Activated CD8-positive, alpha-beta memory T cell treated with anti-CD3 and anti-CD28 coated beads, Interleukin-2, amount 10 ng/mL, durations not matched to agents 7 days and 5 days (primary cell): ENCODE results near the gene ST8SIA4. TPM values are rescaled to one million over a fixed set of nuclear protein-coding genes. Genes with fewer than 3 reads are reported as not detected.

Experiments used
- ATAC-seq: fragments of 150-1000 bp; cut with Tn5 transposase; one replicate; pipeline ENCODE4 v1.10.0; 2021; ENCODE audit warnings: moderate library complexity
- CTCF ChIA-PET: fragments of 350-600 bp; sonication (Branson Sonifier 250); formaldehyde crosslinking; loops from one replicate; lab custom pipeline; 2021; ENCODE audit warnings: antibody characterized with exemption; lab: Charles Lee
- DNase-seq: peaks from one replicate; pipeline ENCODE4 v3.0.0-alpha.2; 2020
- H3K27ac Mint-ChIP-seq: one replicate; pipeline ENCODE4 v1.8.0; 2021; ENCODE audit warnings: mild to moderate bottlenecking, mixed read lengths
- H3K27me3 Mint-ChIP-seq: one replicate; pipeline ENCODE4 v1.8.0; 2021; ENCODE audit warnings: mixed read lengths
- H3K36me3 Mint-ChIP-seq: one replicate; pipeline ENCODE4 v1.8.0; 2021; ENCODE audit warnings: mild to moderate bottlenecking, mixed read lengths
- H3K4me1 Mint-ChIP-seq: one replicate; pipeline ENCODE4 v1.8.0; 2021; ENCODE audit warnings: mixed read lengths
- H3K4me3 Mint-ChIP-seq: one replicate; pipeline ENCODE4 v1.8.0; 2021; ENCODE audit warnings: mild to moderate bottlenecking, moderate library complexity, mixed read lengths
- H3K9me3 Mint-ChIP-seq: one replicate; pipeline ENCODE4 v1.8.0; 2022; ENCODE audit warnings: low read depth, mixed read lengths
- total RNA-seq, 2 experiments: library from RNA; stranded (reverse); gene quantifications; one replicate each; pipeline ENCODE4 v1.2.3, GENCODE V29; 2021

ST8SIA4 gene
- total RNA-seq, 2 experiments from 2014 or later, result 53.3 to 59.3 TPM

GRCh38 chr5:100802208-100802607 lies 100.9 kb downstream of the ST8SIA4 start:
- ATAC-seq, result no peak
- no peaks in the 10 kb centered on the region for H3K27me3 Mint-ChIP-seq

GRCh38 chr5:100800562-100800961 lies 102.5 kb downstream of the ST8SIA4 start:
- Mint-ChIP-seq H3K4me3 (no peak overlapping the region), H3K27ac (no peak overlapping the region), H3K36me3 (peaks cover 23% of the 10 kb centered on the region), H3K9me3 (peaks cover 10% of the 10 kb centered on the region), H3K4me1 (no peaks in the 10 kb centered on the region), H3K27me3 (no peaks in the 10 kb centered on the region)
- no peak for ATAC-seq
- CTCF ChIA-PET, result no interaction called here
- DNase-seq, result no peak

More at GRCh38 chr5:100802208-100802607, 100.9 kb downstream of the ST8SIA4 start:
- no peak overlapping the region for H3K4me3 Mint-ChIP-seq
- CTCF ChIA-PET, result interaction anchor here (1.6 kb wide), 1 partner anchor 24 kb away, joined by 4 read pairs; no protein-coding TSS in a partner anchor
- no peaks in the 10 kb centered on the region for H3K4me1 Mint-ChIP-seq
- H3K27ac Mint-ChIP-seq, result no peak overlapping the region
- H3K36me3 Mint-ChIP-seq, result peaks cover 34% of the 10 kb centered on the region
- H3K9me3 Mint-ChIP-seq, result peaks cover 10% of the 10 kb centered on the region
- no peak for DNase-seq

DNA sequence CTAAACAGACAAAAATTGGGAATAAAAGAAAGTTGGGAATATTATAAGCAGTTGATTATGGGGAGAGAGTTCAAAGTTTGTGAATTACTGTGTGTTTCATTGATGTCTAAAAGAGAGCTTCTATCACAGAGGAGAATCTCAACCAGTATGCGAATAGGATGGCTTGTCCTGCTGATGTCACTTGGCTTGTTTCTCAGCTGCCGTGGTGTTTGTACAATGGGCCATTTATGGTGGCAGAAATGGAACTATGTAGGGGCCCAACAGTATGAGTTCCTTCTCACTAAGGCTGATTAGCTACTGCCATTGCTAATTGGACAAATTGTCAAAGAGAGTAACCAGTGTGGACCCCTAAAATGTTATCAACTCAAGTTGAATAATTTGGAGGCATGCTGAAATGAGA lies 103.9 kb downstream of the ST8SIA4 start:
- DNase-seq (no peak), ATAC-seq (no peak)
- CTCF ChIA-PET, result no interaction called here
- Mint-ChIP-seq H3K4me1 (no peaks in the 10 kb centered on the region), H3K4me3 (no peak overlapping the region), H3K9me3 (peaks cover 10% of the 10 kb centered on the region), H3K27ac (no peak overlapping the region), H3K27me3 (no peaks in the 10 kb centered on the region), H3K36me3 (peaks cover 20% of the 10 kb centered on the region)

DNA sequence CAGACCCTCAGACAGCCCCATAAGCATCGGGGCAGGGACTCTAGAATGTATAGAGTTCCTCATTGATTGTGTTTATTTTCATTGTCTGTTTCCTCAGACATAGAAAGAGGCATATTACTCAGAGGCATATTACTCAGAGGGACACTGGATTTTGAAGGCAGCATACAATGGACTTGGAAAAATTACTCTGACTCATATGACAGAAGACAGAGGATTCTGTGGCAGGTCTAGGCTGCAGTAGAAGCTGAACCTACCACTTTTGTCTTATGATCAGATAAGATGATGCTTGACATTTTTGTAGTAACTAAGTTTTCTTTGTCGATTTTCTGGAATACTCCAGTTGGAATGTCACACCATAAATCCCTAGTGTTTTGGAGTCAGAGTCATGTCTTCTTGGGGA lies 105.2 kb downstream of the ST8SIA4 start:
- Mint-ChIP-seq H3K4me1 (no peaks in the 10 kb centered on the region), H3K27me3 (no peaks in the 10 kb centered on the region), H3K27ac (no peak overlapping the region), H3K9me3 (peaks cover 10% of the 10 kb centered on the region), H3K4me3 (no peak overlapping the region), H3K36me3 (peaks cover 17% of the 10 kb centered on the region)
- DNase-seq, result no peak
- no peak for ATAC-seq
- CTCF ChIA-PET, result interaction anchor here (1.6 kb wide), 1 partner anchor 10 kb away, joined by 4 read pairs; no protein-coding TSS in a partner anchor

DNA sequence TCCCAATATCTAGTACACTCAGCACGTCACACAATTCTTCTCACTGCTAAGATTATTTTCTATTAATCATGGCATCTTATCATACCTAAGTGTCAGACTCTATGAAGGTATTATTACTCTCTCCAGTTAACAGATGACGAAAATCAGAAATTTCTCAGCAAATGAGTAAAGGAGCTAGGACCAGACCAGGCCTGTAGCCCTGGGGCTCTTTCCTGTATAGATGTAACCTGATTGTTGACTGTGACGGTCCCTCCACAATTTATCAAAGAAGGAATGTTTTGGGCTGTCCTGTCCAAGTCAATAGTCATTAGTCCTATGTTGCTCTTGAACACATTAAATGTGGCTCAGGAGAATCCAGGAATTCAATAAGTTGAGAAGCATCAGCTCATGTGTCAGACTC lies 106.2 kb downstream of the ST8SIA4 start:
- DNase-seq, result no peak
- Mint-ChIP-seq H3K27me3 (no peaks in the 10 kb centered on the region), H3K9me3 (peaks cover 7% of the 10 kb centered on the region), H3K36me3 (peaks cover 13% of the 10 kb centered on the region), H3K4me3 (no peak overlapping the region), H3K4me1 (no peaks in the 10 kb centered on the region), H3K27ac (no peak overlapping the region)
- CTCF ChIA-PET, result interaction anchor here (1.6 kb wide), 1 partner anchor 9 kb away, joined by 4 read pairs; no protein-coding TSS in a partner anchor
- ATAC-seq, result no peak

GRCh38 chr5:100794844-100795243 lies 108.2 kb downstream of the ST8SIA4 start:
- Mint-ChIP-seq H3K36me3 (peaks cover 13% of the 10 kb centered on the region), H3K27me3 (no peaks in the 10 kb centered on the region), H3K27ac (no peak overlapping the region), H3K9me3 (peaks cover 5% of the 10 kb centered on the region), H3K4me1 (peaks cover 9% of the 10 kb centered on the region), H3K4me3 (no peak overlapping the region)
- ATAC-seq, result no peak
- CTCF ChIA-PET, result no interaction called here
- DNase-seq, result no peak

- Mint-ChIP-seq H3K4me1 (peaks cover 14% of the 10 kb centered on the region), H3K27me3 (no peaks in the 10 kb centered on the region), H3K9me3 (peaks cover 5% of the 10 kb centered on the region), H3K36me3 (peaks cover 13% of the 10 kb centered on the region), H3K4me3 (no peak overlapping the region), H3K27ac (no peak overlapping the region)
- no peak for ATAC-seq
- no peak for DNase-seq
- CTCF ChIA-PET, result no interaction called here
Observed at GRCh38 chr5:100794218-100794617, 108.9 kb downstream of the ST8SIA4 start.

DNA sequence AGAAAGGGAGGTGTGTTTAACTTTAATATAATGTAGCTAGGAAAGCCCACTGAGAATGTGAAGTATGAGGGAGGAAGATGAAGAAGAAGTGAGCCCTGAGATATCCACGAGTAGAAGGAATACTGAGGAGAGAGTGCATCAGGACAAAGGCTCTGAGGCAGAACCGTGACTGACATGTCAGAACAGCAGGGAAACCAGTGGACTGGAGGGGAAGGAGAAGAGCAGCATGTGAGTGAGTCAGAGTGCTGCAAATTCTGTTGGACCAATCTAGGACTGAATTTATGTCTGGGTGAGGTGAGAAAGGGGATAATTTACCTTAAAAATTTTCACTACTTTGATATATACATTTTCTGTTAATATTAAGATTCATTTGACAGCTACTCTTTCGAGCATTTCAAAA lies 110.3 kb downstream of the ST8SIA4 start:
- Mint-ChIP-seq H3K4me1 (peaks cover 14% of the 10 kb centered on the region), H3K27me3 (no peaks in the 10 kb centered on the region), H3K36me3 (peaks cover 13% of the 10 kb centered on the region), H3K9me3 (peaks cover 5% of the 10 kb centered on the region), H3K27ac (no peak overlapping the region), H3K4me3 (no peak overlapping the region)
- CTCF ChIA-PET, result no interaction called here
- ATAC-seq (no peak), DNase-seq (no peak)

DNA sequence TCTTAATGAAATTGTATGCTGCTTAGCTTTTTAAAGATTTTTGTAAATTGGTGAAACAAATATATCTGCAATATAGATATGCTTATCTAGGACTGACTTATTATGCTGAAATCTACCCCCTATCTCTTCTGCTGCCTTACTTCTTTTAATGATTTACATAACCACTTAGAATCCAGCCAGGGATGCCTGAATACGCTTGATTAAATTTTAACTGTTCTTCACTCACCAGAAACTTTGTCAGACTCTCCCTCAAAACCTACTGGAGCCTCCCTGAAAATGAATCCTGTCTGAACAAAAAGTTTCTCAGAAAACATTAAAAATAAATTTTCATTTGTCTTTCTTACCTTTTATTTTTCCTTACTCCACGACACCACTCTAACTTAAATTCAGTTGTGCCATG lies 111.7 kb downstream of the ST8SIA4 start:
- Mint-ChIP-seq H3K27me3 (no peaks in the 10 kb centered on the region), H3K27ac (no peak overlapping the region), H3K36me3 (peaks cover 13% of the 10 kb centered on the region), H3K4me3 (no peak overlapping the region), H3K9me3 (peaks cover 5% of the 10 kb centered on the region), H3K4me1 (peaks cover 14% of the 10 kb centered on the region)
- CTCF ChIA-PET, result no interaction called here
- ATAC-seq (no peak), DNase-seq (no peak)

DNA sequence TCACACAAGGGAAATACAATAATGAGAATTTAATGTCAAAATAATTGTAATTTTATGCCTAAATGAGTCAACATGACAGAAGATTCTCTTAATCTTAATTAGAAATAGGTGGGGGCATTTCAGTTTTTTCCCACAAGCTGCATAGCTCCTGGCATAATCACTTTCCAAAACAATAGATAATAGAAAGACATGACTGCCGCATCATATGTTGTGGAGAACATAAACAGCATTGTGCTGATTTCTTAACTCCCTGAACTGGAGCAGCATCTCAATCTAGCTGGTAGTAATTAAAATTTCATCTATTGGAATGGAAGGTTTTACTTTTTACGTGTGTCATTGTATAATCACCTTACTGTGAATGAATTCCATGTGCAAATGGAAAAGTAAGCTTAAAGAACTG lies 112.1 kb downstream of the ST8SIA4 start:
- H3K27me3 Mint-ChIP-seq, result no peaks in the 10 kb centered on the region

DNA sequence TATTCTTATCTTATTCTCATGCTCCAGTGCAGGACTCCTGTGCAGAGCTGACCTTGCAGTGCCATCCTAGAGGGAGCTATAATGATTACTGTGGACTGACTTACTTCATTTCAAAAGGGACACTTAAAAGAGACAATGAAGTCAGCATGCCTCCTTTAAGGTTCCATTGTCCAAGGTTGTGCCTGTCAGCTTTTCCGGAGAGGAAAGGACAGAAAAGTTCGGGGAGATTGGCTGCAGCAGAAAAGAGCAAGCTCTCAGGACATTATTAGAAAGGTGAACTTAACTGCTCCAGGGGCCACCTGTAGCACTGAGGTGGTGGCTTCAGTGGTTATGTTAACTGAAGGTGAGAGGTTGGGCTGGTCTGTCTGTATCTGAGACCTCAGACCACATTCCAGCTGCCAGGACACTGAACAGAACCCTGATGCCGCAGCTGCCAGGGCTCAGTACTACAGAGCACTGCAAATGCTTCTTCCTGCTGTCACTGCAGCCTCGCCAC lies 112.9 kb downstream of the ST8SIA4 start:
- CTCF ChIA-PET, result interaction anchor here (0.9 to 1.5 kb wide), 2 partner anchors 9 to 11 kb away, joined by 3 to 5 read pairs; no protein-coding TSS in a partner anchor
- Mint-ChIP-seq H3K36me3 (peaks cover 11% of the 10 kb centered on the region), H3K27ac (peak overlapping the region; percentile 24), H3K4me1 (peaks cover 14% of the 10 kb centered on the region), H3K9me3 (peaks cover 5% of the 10 kb centered on the region), H3K4me3 (no peak overlapping the region), H3K27me3 (no peaks in the 10 kb centered on the region)
- peak; percentile 58 for ATAC-seq
- peak; percentile 49 for DNase-seq

More for the DNA sequence above, 112.1 kb downstream of the ST8SIA4 start:
- Mint-ChIP-seq H3K4me3 (no peak overlapping the region), H3K9me3 (peaks cover 5% of the 10 kb centered on the region), H3K27ac (no peak overlapping the region), H3K36me3 (peaks cover 13% of the 10 kb centered on the region), H3K4me1 (peaks cover 14% of the 10 kb centered on the region)
- ATAC-seq, result no peak
- no peak for DNase-seq
- CTCF ChIA-PET, result interaction anchor here (1.5 kb wide), 1 partner anchor 12 kb away, joined by 5 read pairs; no protein-coding TSS in a partner anchor

GRCh38 chr5:100789694-100790093 lies 113.4 kb downstream of the ST8SIA4 start:
- peaks cover 14% of the 10 kb centered on the region for H3K4me1 Mint-ChIP-seq
- CTCF ChIA-PET, result interaction anchor here (0.9 to 1.5 kb wide), 2 partner anchors 9 to 10 kb away, joined by 3 to 5 read pairs; no protein-coding TSS in a partner anchor
- H3K27me3 Mint-ChIP-seq, result no peaks in the 10 kb centered on the region
- ATAC-seq (peak; percentile 33), DNase-seq (no peak)
- peaks cover 10% of the 10 kb centered on the region for H3K36me3 Mint-ChIP-seq
- peak overlapping the region; percentile 24 for H3K27ac Mint-ChIP-seq
- peaks cover 5% of the 10 kb centered on the region for H3K9me3 Mint-ChIP-seq
- no peak overlapping the region for H3K4me3 Mint-ChIP-seq

- CTCF ChIA-PET, result interaction anchor here (0.9 to 1.2 kb wide), 2 partner anchors 9 to 14 kb away, joined by 4 to 5 read pairs; no protein-coding TSS in a partner anchor
- no peak for DNase-seq
- Mint-ChIP-seq H3K4me3 (no peak overlapping the region), H3K4me1 (peaks cover 14% of the 10 kb centered on the region), H3K36me3 (peaks cover 12% of the 10 kb centered on the region), H3K27me3 (no peaks in the 10 kb centered on the region), H3K9me3 (peaks cover 7% of the 10 kb centered on the region), H3K27ac (no peak overlapping the region)
- ATAC-seq, result no peak
Observed at GRCh38 chr5:100788417-100788816, 114.7 kb downstream of the ST8SIA4 start.

DNA sequence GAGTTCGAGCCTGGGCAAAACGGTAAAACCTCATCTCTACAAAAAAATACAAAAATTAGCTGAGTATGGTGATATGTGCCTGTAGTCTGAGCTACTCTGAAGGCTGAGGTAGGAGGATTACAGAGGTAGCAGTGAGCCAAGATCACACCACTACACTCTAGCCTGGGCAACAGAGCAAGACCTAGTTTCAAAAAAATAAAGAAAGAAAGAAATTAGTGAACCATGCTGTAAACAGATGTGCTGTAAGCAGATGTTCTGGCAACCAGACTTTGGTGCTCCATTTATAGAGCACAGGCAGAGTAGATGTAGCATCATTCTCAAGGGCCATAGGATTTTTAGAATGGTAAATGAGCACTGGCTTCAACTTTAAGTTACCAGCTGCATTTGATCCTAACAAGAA lies 115.4 kb downstream of the ST8SIA4 start:
- Mint-ChIP-seq H3K27ac (no peak overlapping the region), H3K4me3 (no peak overlapping the region), H3K36me3 (peaks cover 5% of the 10 kb centered on the region), H3K27me3 (no peaks in the 10 kb centered on the region), H3K4me1 (peaks cover 14% of the 10 kb centered on the region), H3K9me3 (peaks cover 5% of the 10 kb centered on the region)
- CTCF ChIA-PET, result interaction anchor here (0.9 kb wide), 1 partner anchor 10 kb away, joined by 4 read pairs; no protein-coding TSS in a partner anchor
- DNase-seq (no peak), ATAC-seq (no peak)
